NB4 (cell line): ENCODE measurements around the gene DNAJC8.

Experiments used
- CTCF ChIP-seq: IDR thresholded peaks from one replicate; pipeline ENCODE4 v1.5.1; 2012; ENCODE audit warnings: low read depth, low read length
- POLR2A ChIP-seq: IDR thresholded peaks from 2 replicates; pipeline ENCODE4 v1.6.1; 2011; ENCODE audit warnings: mild to moderate bottlenecking; ENCODE audit not compliant: insufficient read length; ENCODE audit errors: extremely low read depth
- TF ChIP-seq, protein P1 (sequence below): IDR thresholded peaks from 2 replicates; pipeline ENCODE4 v1.6.1; 2011; ENCODE audit warnings: low read depth, low read length

DNA sequence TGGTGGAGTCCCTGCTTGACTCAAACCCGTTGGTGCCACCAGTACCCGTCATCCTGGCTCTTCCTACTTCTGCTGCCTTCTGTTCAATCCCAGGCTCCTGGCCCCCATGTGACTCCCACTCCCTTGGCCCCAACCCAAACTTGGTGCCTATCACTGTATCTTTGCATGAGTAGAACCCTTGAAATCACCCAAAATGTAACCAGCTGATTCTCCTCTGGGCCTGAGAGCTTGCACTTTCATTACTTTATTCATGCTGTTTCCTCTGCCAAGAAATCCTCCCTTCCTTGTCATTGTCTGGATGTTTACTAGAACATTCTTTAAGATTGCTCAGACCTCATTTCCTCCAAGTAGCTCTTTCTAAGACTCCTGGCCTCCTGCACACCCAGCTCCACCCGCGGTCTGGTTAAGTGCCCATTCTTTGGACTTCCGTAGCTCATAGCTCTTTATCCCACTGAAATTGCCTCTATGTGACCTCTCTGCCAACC is 72.0 kb downstream of the DNAJC8 start:
- TF ChIP-seq CTCF (no peak), POLR2A (no peak)
- TF ChIP-seq, protein P1, sequence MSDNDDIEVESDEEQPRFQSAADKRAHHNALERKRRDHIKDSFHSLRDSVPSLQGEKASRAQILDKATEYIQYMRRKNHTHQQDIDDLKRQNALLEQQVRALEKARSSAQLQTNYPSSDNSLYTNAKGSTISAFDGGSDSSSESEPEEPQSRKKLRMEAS = no peak
